Measurements from ENCODE around the gene ZNF462.

- TF ChIP-seq EZH2 (IDR thresholded peaks at IDR 0.05; ENCODE audit: low read length, missing control alignments) (no peak), CTCF (conservative IDR thresholded peaks at IDR 0.05 in 1 of 2, IDR thresholded peaks at IDR 0.05 in 1 of 2; ENCODE audit: low read depth in 1 of 2, low read length in 2 of 2) (no peak)
These were observed 19.6 kb upstream of the ZNF462 start for GRCh38 chr9:106843371-106843770.

Data from fibroblast of lung (primary cell).